DMS 273 treated with DMSO at 0.1 percent for 48 hours (cell line): Measurements from ENCODE around the gene CCDC85A.

Experiments
- DNase-seq: peaks from one replicate; lab custom pipeline; 2025; lab: John Stamatoyannopoulos, UW

CCDC85A gene

GRCh38 chr2:56195563-56195962 is 11.8 kb downstream of the CCDC85A start:
- DNase-seq, result no peak

GRCh38 chr2:56197816-56198215 is 14.0 kb downstream of the CCDC85A start:
- no peak for DNase-seq

- DNase-seq, result no peak
Measured at GRCh38 chr2:56198936-56199335, 15.1 kb downstream of the CCDC85A start.

GRCh38 chr2:56199492-56199891 is 15.7 kb downstream of the CCDC85A start:
- DNase-seq, result no peak

GRCh38 chr2:56202381-56203121 is 18.8 kb downstream of the CCDC85A start:
- DNase-seq, result peak; percentile 63

- no peak for DNase-seq
Measured at GRCh38 chr2:56204556-56204955, 20.8 kb downstream of the CCDC85A start.

GRCh38 chr2:56206250-56206649 is 22.5 kb downstream of the CCDC85A start:
- no peak for DNase-seq

- DNase-seq, result no peak
Measured at GRCh38 chr2:56207760-56208159, 24.0 kb downstream of the CCDC85A start.

GRCh38 chr2:56208380-56208779 is 24.6 kb downstream of the CCDC85A start:
- no peak for DNase-seq

- DNase-seq, result no peak
Measured at GRCh38 chr2:56209701-56210100, 25.9 kb downstream of the CCDC85A start.

- DNase-seq, result no peak
Measured at GRCh38 chr2:56210291-56210690, 26.5 kb downstream of the CCDC85A start.

GRCh38 chr2:56211048-56211447 is 27.3 kb downstream of the CCDC85A start:
- DNase-seq, result no peak

GRCh38 chr2:56215911-56216310 is 32.1 kb downstream of the CCDC85A start:
- no peak for DNase-seq

GRCh38 chr2:56217106-56217505 is 33.3 kb downstream of the CCDC85A start:
- no peak for DNase-seq

- no peak for DNase-seq
Measured at GRCh38 chr2:56222481-56222880, 38.7 kb downstream of the CCDC85A start.

- DNase-seq, result no peak
Measured at GRCh38 chr2:56224316-56224715, 40.5 kb downstream of the CCDC85A start.

GRCh38 chr2:56227811-56228210 is 44.0 kb downstream of the CCDC85A start:
- no peak for DNase-seq

- DNase-seq, result no peak
Measured at GRCh38 chr2:56229397-56230060, 45.7 kb downstream of the CCDC85A start.

- DNase-seq, result no peak
Measured at GRCh38 chr2:56230156-56230555, 46.4 kb downstream of the CCDC85A start.

- no peak for DNase-seq
Measured at GRCh38 chr2:56231361-56231760, 47.6 kb downstream of the CCDC85A start.

GRCh38 chr2:56232912-56233311 is 49.1 kb downstream of the CCDC85A start:
- DNase-seq, result no peak

- no peak for DNase-seq
Measured at GRCh38 chr2:56234241-56234640, 50.5 kb downstream of the CCDC85A start.

- DNase-seq, result no peak
Measured at GRCh38 chr2:56239030-56239429, 55.2 kb downstream of the CCDC85A start.

- DNase-seq, result no peak
Measured at GRCh38 chr2:56239437-56239836, 55.6 kb downstream of the CCDC85A start.
